Fibroblast of villous mesenchyme (primary cell): Measurements from ENCODE around the gene KCNJ4. TPM values are rescaled to one million over a fixed set of nuclear protein-coding genes. Genes with fewer than 3 reads are reported as not detected.
"Not testable (repeated sequence)": the region's sequence is repeated elsewhere in the genome, so short reads cannot be mapped to it uniquely, and the experiment has no call there.

ENCODE experiments used
- DNase-seq: peaks from one replicate; pipeline ENCODE4 v3.0.0-alpha.2; 2010; ENCODE audit warnings: low read depth
- H3K4me3 ChIP-seq: 2 replicates; pipeline ENCODE4 v1.5.1; 2011; ENCODE audit warnings: low read depth, mild to moderate bottlenecking, low read length
- CTCF ChIP-seq: IDR thresholded peaks from 2 replicates; pipeline ENCODE4 v1.5.1; 2012; ENCODE audit warnings: low read depth, mild to moderate bottlenecking, low read length; ENCODE audit not compliant: insufficient read depth
- total RNA-seq: library from RNA; depleted of rRNA; stranded (reverse); fragments of >200 nt; gene quantifications from 2 replicates; pipeline ENCODE4 v1.2.3, GENCODE V29; 2012

Gene KCNJ4
- total RNA-seq, 1 donor = not detected

GRCh38 chr22:38402204-38402603 is 52.8 kb downstream of the KCNJ4 start:
- no peak for TF ChIP-seq CTCF
- no peak overlapping the region for H3K4me3 ChIP-seq
- no peak for DNase-seq

- no peak for TF ChIP-seq CTCF
- no peak for DNase-seq
- H3K4me3 ChIP-seq = no peak overlapping the region
Measured at GRCh38 chr22:38401336-38402084, 53.5 kb downstream of the KCNJ4 start.

GRCh38 chr22:38400256-38400655 is 54.7 kb downstream of the KCNJ4 start:
- not testable (repeated sequence) for DNase-seq, H3K4me3 ChIP-seq

- peak overlapping the region; percentile 72 for H3K4me3 ChIP-seq
- TF ChIP-seq CTCF = no peak
- DNase-seq = peak; percentile 80
Measured at GRCh38 chr22:38398609-38399461, 56.2 kb downstream of the KCNJ4 start.

- DNase-seq = peak; percentile 25
- H3K4me3 ChIP-seq = peak overlapping the region; percentile 72
Measured at GRCh38 chr22:38398181-38398608, 56.8 kb downstream of the KCNJ4 start.

- peak; percentile 11 for DNase-seq
Measured at GRCh38 chr22:38397189-38398085, 57.6 kb downstream of the KCNJ4 start.

GRCh38 chr22:38396440-38397069 is 58.4 kb downstream of the KCNJ4 start:
- not testable (repeated sequence) for DNase-seq
- H3K4me3 ChIP-seq = peak overlapping the region; percentile 72

More at GRCh38 chr22:38397189-38398085, 57.6 kb downstream of the KCNJ4 start:
- peak overlapping the region; percentile 72 for H3K4me3 ChIP-seq
- no peak for TF ChIP-seq CTCF

- not testable (repeated sequence) for H3K4me3 ChIP-seq, DNase-seq
Measured at GRCh38 chr22:38395944-38396343, 59.1 kb downstream of the KCNJ4 start.

- not testable (repeated sequence) for DNase-seq, H3K4me3 ChIP-seq
Measured at GRCh38 chr22:38394929-38395624, 59.9 kb downstream of the KCNJ4 start.

GRCh38 chr22:38389428-38389818 is 65.6 kb downstream of the KCNJ4 start:
- not testable (repeated sequence) for DNase-seq

GRCh38 chr22:38388506-38389427 is 66.2 kb downstream of the KCNJ4 start:
- not testable (repeated sequence) for H3K4me3 ChIP-seq, DNase-seq

More at GRCh38 chr22:38389428-38389818, 65.6 kb downstream of the KCNJ4 start:
- H3K4me3 ChIP-seq = not testable (repeated sequence)
